ENCODE data around the gene HTR3D. TPM values are rescaled to one million over a fixed set of nuclear protein-coding genes. Genes with fewer than 3 reads are reported as not detected.

Gene HTR3D
- total RNA-seq, 1 donor from 2014 or later = not detected

GRCh38 chr3:184042617-184043016 lies 11.1 kb downstream of the HTR3D start:
- no peak for DNase-seq (ENCODE audit: low spot score in 2 of 2)
- Histone ChIP-seq H3K27me3 (no peaks in the 10 kb centered on the region), H3K4me3 (no peak overlapping the region), H3K27ac (no peak overlapping the region), H3K4me1 (no peaks in the 10 kb centered on the region), H3K9me3 (no peaks in the 10 kb centered on the region), H3K36me3 (no peaks in the 10 kb centered on the region)
- intact Hi-C loops (cut with DNase I) = no loop called here
- TF ChIP-seq CTCF (IDR thresholded peaks at IDR 0.05) = no peak

GRCh38 chr3:184045995-184046394 lies 14.5 kb downstream of the HTR3D start:
- H3K27me3 ChIP-seq = no peaks in the 10 kb centered on the region
- intact Hi-C loops (cut with DNase I) = no loop called here
- TF ChIP-seq CTCF (IDR thresholded peaks at IDR 0.05) = no peak
- H3K36me3 ChIP-seq = no peaks in the 10 kb centered on the region
- no peaks in the 10 kb centered on the region for H3K4me1 ChIP-seq
- no peak overlapping the region for H3K27ac ChIP-seq
- H3K9me3 ChIP-seq = no peaks in the 10 kb centered on the region
- no peak overlapping the region for H3K4me3 ChIP-seq
- no peak for DNase-seq (ENCODE audit: low spot score in 2 of 2)

DNA sequence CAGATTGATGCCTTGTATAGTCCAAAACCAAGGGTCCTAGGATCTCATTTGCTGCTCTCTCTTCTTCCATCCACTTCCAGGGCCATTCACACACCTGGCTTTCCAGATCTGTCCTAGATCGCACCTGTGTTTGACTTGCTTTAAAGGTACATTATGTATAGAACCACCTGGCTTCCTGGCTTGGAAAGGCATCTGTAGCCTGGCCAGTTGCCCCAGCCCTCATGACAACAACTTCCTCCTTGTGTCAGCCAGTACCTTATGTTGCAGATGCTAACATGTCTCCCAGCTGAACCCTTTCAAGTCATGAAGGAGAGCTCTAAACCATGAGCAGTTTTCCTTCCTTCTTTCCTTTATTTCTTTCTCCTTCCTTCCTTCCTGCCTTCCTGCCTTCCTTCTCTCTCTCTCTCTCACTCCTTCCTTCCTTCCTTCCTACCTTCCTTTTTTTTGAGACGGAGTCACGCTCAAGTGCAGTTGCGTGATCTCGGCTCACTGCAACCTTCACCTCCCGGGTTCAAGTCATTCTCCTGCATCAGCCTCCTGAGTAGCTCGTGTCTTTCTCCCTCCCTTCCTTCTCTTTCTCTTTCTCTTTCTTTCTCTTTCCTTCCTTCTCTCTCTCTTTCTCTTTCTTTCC lies 18.8 kb downstream of the HTR3D start:
- no peaks in the 10 kb centered on the region for H3K9me3 ChIP-seq
- H3K4me1 ChIP-seq = no peaks in the 10 kb centered on the region
- H3K4me3 ChIP-seq = no peak overlapping the region
- H3K36me3 ChIP-seq = no peaks in the 10 kb centered on the region
- TF ChIP-seq CTCF (IDR thresholded peaks at IDR 0.05) = no peak
- no peak for DNase-seq (ENCODE audit: low spot score in 2 of 2)
- no peaks in the 10 kb centered on the region for H3K27me3 ChIP-seq
- H3K27ac ChIP-seq = no peak overlapping the region
- intact Hi-C loops (cut with DNase I) = no loop called here

DNA sequence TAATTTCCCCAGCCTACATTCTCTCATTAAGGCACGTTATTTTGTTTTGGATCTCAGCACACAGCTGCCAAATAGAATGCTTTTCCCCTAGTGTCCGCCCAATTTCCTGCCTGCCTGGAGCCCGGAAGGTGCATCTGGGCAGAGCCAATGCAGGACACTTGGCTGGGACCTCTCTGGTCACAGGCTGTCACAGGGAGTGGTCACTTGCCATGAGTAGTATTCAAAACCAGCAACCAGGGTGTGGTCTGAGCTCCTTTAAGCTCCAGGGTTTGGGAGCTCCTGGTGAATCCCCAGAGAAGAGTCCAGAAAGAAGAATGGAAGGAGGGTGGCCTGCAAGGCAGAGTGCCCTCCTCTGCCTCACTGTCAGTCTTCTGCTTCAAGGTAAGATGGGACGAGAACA lies 21.2 kb downstream of the HTR3D start, which contains the start of gene HTR3C:
Gene HTR3C, plus strand, starts transcription at position 281 of the 400 bp plus-strand sequence. Its CDS starts 34 bp downstream, at position 315.
- no peak for DNase-seq (ENCODE audit: low spot score in 2 of 2)
- Histone ChIP-seq H3K9me3 (no peaks in the 10 kb centered on the region), H3K4me3 (no peak within 1 kb of the TSS), H3K27me3 (no peaks in the 10 kb centered on the region), H3K36me3 (no peaks in the 10 kb centered on the region), H3K4me1 (no peaks in the 10 kb centered on the region), H3K27ac (no peak within 1 kb of the TSS)
- no peak for TF ChIP-seq CTCF (IDR thresholded peaks at IDR 0.05)
- intact Hi-C loops (cut with DNase I) = no loop called here

- TF ChIP-seq CTCF (IDR thresholded peaks at IDR 0.05) = no peak
- intact Hi-C loops (cut with DNase I) = no loop called here
- no peaks in the 10 kb centered on the region for H3K9me3 ChIP-seq
- no peaks in the 10 kb centered on the region for H3K4me1 ChIP-seq
- DNase-seq (ENCODE audit: low spot score in 2 of 2) = no peak
- no peak overlapping the region for H3K27ac ChIP-seq
- H3K27me3 ChIP-seq = no peaks in the 10 kb centered on the region
- no peak overlapping the region for H3K4me3 ChIP-seq
- H3K36me3 ChIP-seq = no peaks in the 10 kb centered on the region
Observed at GRCh38 chr3:184058029-184058428, 26.5 kb downstream of the HTR3D start.

- Histone ChIP-seq H3K9me3 (no peaks in the 10 kb centered on the region), H3K36me3 (no peaks in the 10 kb centered on the region), H3K4me1 (no peaks in the 10 kb centered on the region), H3K4me3 (no peak overlapping the region), H3K27ac (no peak overlapping the region), H3K27me3 (no peaks in the 10 kb centered on the region)
- no peak for TF ChIP-seq CTCF (IDR thresholded peaks at IDR 0.05)
- intact Hi-C loops (cut with DNase I) = no loop called here
- DNase-seq (ENCODE audit: low spot score in 2 of 2) = no peak
Observed at GRCh38 chr3:184059424-184059823, 27.9 kb downstream of the HTR3D start.
